PC-9 (cell line): ENCODE data around the gene XXYLT1. TPM values are rescaled to one million over a fixed set of nuclear protein-coding genes. Genes with fewer than 3 reads are reported as not detected.

Experiments used
- BruUV-seq: library from RNA; stranded (reverse); fragments of 400-500 nt; replicated peaks from 2 replicates; lab custom pipeline; 2021; lab: Mats Ljungman, UMichigan
- CTCF ChIA-PET: fragments of 300-600 bp; sonication (Branson Sonifier 250); formaldehyde crosslinking; loops from one replicate; lab custom pipeline; 2022; ENCODE audit warnings: antibody characterized with exemption; lab: Charles Lee
- POLR2A ChIA-PET: fragments of 300-600 bp; sonication (Branson Sonifier 250); formaldehyde crosslinking; loops from one replicate; lab custom pipeline; 2022; ENCODE audit warnings: antibody characterized with exemption; ENCODE audit not compliant: unreplicated experiment; lab: Charles Lee
- DNase-seq, 2 experiments: peaks; one replicate each; pipeline versions ENCODE4 v3.0.0 to v3.0.0-alpha.2; 2015 to 2022; ENCODE audit warnings: mixed read lengths in 1 of 2
- H2AFZ ChIP-seq: fragments of 200-600 bp; sonication (generic); 2 replicates; pipeline ENCODE4 v1.8.1; 2017; ENCODE audit warnings: antibody characterized with exemption
- H3F3A ChIP-seq: fragments of 200-600 bp; sonication (generic); 2 replicates; pipeline ENCODE4 v1.8.1; 2017; ENCODE audit warnings: antibody characterized with exemption, mild to moderate bottlenecking, low read depth; ENCODE audit not compliant: insufficient read depth
- H3K27ac ChIP-seq: fragments of 200-600 bp; sonication (generic); 2 replicates; pipeline ENCODE4 v1.6.1; 2016; ENCODE audit warnings: mixed run types
- H3K27me3 ChIP-seq: fragments of 200-600 bp; sonication (generic); 2 replicates; pipeline ENCODE4 v1.6.1; 2016; ENCODE audit warnings: low read depth, mixed run types; ENCODE audit not compliant: insufficient read depth
- H3K36me3 ChIP-seq: fragments of 200-600 bp; sonication (generic); 2 replicates; pipeline ENCODE4 v1.6.1; 2016; ENCODE audit warnings: low read depth, mixed run types
- H3K4me1 ChIP-seq: fragments of 200-600 bp; sonication (generic); replicated peaks from 2 replicates; pipeline ENCODE4 v1.6.1; 2016; ENCODE audit warnings: mixed run types; ENCODE audit not compliant: insufficient read depth
- H3K4me2 ChIP-seq: fragments of 200-600 bp; sonication (generic); 2 replicates; pipeline ENCODE4 v1.6.1; 2017; ENCODE audit warnings: mixed run types
- H3K4me3 ChIP-seq: fragments of 200-600 bp; sonication (generic); 2 replicates; pipeline ENCODE4 v1.6.1; 2016; ENCODE audit warnings: mixed run types
- H3K79me2 ChIP-seq: fragments of 200-600 bp; sonication (generic); 2 replicates; pipeline ENCODE4 v1.6.1; 2017; ENCODE audit warnings: low read depth, mixed run types
- H3K9me2 ChIP-seq: fragments of 200-600 bp; sonication (generic); 2 replicates; pipeline ENCODE4 v1.8.1; 2017; ENCODE audit warnings: mild to moderate bottlenecking; ENCODE audit not compliant: insufficient read depth
- H3K9me3 ChIP-seq: fragments of 200-600 bp; sonication (generic); 2 replicates; pipeline ENCODE4 v1.8.1; 2016; ENCODE audit warnings: low read depth; ENCODE audit not compliant: insufficient read depth
- H4K20me1 ChIP-seq: fragments of 200-600 bp; sonication (generic); 2 replicates; pipeline ENCODE4 v1.8.1; 2017; ENCODE audit not compliant: insufficient read depth
- EZH2 ChIP-seq: fragments of 200-600 bp; sonication (generic); IDR thresholded peaks from 2 replicates; pipeline ENCODE4 v1.8.0; 2017; ENCODE audit warnings: antibody characterized with exemption, low read depth
- intact Hi-C: fragments of 100-400 bp; cut with micrococcal nuclease; formaldehyde crosslinking; loops from one replicate; pipeline ENCODE4 v1.10.0; 2022; ENCODE audit not compliant: unreplicated experiment
- total RNA-seq: library from RNA; stranded (reverse); gene quantifications from 2 replicates; pipeline ENCODE4 v1.2.3, GENCODE V29; 2021
- TF ChIP-seq, protein P1 (sequence below): fragments of 200-600 bp; sonication (generic); conservative IDR thresholded peaks from 2 replicates; pipeline ENCODE4 v1.6.1; 2017; ENCODE audit warnings: mixed run types, antibody characterized with exemption, mild to moderate bottlenecking, moderate library complexity

Gene XXYLT1
- total RNA-seq, 1 experiment from 2014 or later, result 13.3 TPM

DNA sequence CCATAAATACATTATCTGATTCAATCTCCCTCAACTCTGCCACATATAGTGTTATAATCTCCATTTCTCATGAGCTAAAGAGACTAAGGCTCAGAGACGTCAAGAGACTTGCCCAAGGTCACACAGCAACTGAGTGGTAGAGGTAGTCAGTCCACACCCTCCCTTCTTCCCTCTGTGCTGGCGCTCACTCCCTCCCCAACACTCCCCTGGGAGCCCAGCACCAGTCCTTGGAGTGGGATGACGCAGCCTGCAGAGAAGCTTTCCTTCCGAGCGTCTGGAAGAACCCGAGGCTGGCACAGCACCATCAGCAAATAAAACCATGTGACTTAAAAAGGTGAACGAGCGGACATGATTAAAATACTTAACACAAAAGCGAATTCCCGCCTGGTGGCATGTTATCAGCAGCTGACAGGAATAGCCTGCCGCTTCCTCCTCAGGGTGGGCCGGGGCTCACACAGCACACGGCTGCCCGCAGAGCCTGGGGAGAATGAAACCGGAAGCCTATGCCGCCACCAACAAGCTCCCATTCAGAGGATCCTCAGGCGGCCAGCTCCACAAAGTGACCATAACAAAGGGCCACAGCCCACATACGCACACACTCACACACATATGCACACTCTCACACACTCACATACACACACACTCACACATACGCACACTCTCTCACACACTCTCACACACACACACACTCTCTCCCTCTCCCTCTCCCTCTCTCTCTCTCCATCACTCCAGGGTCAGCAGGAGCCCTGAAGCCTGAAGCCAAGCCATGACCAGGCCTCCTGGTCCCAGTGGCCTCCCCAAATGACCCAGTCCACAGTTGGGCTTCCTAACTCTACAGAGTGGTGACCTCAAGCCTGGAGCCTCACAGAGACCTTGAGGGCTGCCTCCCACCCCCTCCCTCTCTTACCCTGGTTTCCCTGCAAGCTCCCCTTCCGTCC, 120.5 kb downstream of the XXYLT1 start:
- no peak overlapping the region for H3K27ac ChIP-seq

DNA sequence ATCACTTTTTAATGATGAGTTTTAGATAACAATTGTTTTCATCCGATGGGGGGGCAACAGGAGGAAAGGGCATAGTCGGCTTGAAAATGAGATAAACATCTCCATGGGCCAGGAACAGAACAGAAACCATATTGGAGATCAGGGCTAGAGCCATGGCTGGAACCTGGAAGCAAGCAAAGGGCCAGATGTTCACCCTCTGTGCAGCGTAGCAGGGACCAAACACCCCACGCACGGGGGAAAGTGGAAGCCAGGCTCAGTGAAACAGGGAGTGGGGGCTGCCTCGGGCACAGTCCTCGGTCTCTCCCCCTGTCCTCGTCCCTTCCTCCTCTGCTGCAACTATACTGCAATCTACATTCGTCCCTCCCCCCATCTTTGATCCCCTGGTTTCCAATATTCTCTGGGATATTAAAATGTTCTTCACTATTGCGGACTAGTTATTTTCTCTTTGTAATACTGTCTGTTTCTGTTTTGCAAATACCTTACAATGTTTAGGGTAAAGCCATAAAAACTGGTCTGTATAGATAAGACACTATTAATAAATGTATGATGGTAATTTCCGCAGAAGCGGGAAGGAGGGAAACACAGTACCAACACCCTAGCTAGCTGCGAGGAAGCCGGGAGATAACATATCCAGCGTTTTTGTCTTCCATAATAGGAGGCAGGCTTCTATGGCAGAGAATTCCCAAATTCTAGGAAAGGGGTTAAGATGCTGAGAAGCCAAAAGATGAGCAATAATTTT, 121.5 kb downstream of the XXYLT1 start:
- Histone ChIP-seq H3F3A (no peaks in the 10 kb centered on the region), H3K27ac (no peak overlapping the region), H2AFZ (no peak overlapping the region), H3K9me2 (no peaks in the 10 kb centered on the region), H4K20me1 (no peaks in the 10 kb centered on the region), H3K9me3 (no peaks in the 10 kb centered on the region), H3K4me2 (no peak overlapping the region), H3K79me2 (no peaks in the 10 kb centered on the region), H3K27me3 (no peaks in the 10 kb centered on the region), H3K4me1 (peaks cover 5% of the 10 kb centered on the region), H3K4me3 (no peak overlapping the region), H3K36me3 (no peaks in the 10 kb centered on the region)
- intact Hi-C loops, result loop anchor here (10.0 kb wide), 1 partner anchor 105 kb away; no protein-coding TSS in a partner anchor
- TF ChIP-seq, protein P1, sequence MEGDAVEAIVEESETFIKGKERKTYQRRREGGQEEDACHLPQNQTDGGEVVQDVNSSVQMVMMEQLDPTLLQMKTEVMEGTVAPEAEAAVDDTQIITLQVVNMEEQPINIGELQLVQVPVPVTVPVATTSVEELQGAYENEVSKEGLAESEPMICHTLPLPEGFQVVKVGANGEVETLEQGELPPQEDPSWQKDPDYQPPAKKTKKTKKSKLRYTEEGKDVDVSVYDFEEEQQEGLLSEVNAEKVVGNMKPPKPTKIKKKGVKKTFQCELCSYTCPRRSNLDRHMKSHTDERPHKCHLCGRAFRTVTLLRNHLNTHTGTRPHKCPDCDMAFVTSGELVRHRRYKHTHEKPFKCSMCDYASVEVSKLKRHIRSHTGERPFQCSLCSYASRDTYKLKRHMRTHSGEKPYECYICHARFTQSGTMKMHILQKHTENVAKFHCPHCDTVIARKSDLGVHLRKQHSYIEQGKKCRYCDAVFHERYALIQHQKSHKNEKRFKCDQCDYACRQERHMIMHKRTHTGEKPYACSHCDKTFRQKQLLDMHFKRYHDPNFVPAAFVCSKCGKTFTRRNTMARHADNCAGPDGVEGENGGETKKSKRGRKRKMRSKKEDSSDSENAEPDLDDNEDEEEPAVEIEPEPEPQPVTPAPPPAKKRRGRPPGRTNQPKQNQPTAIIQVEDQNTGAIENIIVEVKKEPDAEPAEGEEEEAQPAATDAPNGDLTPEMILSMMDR, result no peak
- no peak for TF ChIP-seq EZH2
- BruUV-seq, result no TSS peak
- ChIA-PET CTCF (no interaction called here), POLR2A (interaction anchor here (0.6 kb wide), 1 partner anchor 23 kb away, joined by 9 read pairs; no protein-coding TSS in a partner anchor)
- DNase-seq, result no peak

More for the DNA sequence above, 120.5 kb downstream of the XXYLT1 start:
- Histone ChIP-seq H3K4me3 (no peak overlapping the region), H3K4me2 (no peak overlapping the region), H3K79me2 (no peaks in the 10 kb centered on the region), H3K9me2 (no peaks in the 10 kb centered on the region), H3K27me3 (no peaks in the 10 kb centered on the region), H3F3A (no peaks in the 10 kb centered on the region), H2AFZ (no peak overlapping the region), H4K20me1 (no peaks in the 10 kb centered on the region), H3K9me3 (no peaks in the 10 kb centered on the region), H3K36me3 (no peaks in the 10 kb centered on the region), H3K4me1 (peaks cover 5% of the 10 kb centered on the region)
- ChIA-PET POLR2A (interaction anchor here (0.6 kb wide), 1 partner anchor 10 kb away, joined by 4 read pairs; no protein-coding TSS in a partner anchor), CTCF (interaction anchor here (0.5 kb wide), 1 partner anchor 32 kb away, joined by 13 read pairs; no protein-coding TSS in a partner anchor)
- peak in 1 of 2 experiments; percentile 48 for DNase-seq
- intact Hi-C loops, result loop anchor here (10.0 kb wide), 1 partner anchor 104 kb away; no protein-coding TSS in a partner anchor
- TF ChIP-seq EZH2, result no peak
- TF ChIP-seq, protein P1, result no peak
- BruUV-seq, result no TSS peak

DNA sequence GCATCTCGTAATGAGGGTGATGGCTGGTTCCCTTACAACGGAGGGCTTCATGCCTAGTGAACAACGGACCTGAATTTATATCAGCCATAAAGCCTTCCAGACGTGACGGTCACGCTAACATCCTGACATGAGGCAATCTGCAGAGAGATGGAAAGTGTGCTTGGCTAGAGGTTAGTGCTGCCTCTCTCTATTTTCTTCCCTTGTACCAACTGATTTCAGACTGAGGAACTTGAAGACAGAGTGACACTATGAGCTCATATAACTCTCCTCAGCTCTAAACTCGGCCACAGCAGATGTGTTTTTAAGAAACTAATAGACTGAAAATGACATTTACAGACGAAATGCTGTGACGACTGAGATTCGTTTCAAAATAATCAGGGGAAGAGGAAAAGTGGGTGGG, 122.4 kb downstream of the XXYLT1 start:
- Histone ChIP-seq H3K9me2 (no peaks in the 10 kb centered on the region), H3K27ac (no peak overlapping the region), H4K20me1 (no peaks in the 10 kb centered on the region), H3K4me3 (no peak overlapping the region), H3K36me3 (no peaks in the 10 kb centered on the region), H2AFZ (no peak overlapping the region), H3K27me3 (no peaks in the 10 kb centered on the region), H3K4me1 (peaks cover 5% of the 10 kb centered on the region), H3F3A (no peaks in the 10 kb centered on the region), H3K4me2 (no peak overlapping the region), H3K9me3 (no peaks in the 10 kb centered on the region), H3K79me2 (no peaks in the 10 kb centered on the region)
- CTCF ChIA-PET, result no interaction called here
- POLR2A ChIA-PET, result interaction anchor here (0.6 kb wide), 1 partner anchor 24 kb away, joined by 9 read pairs; no protein-coding TSS in a partner anchor
- no peak for DNase-seq
- intact Hi-C loops, result no loop called here
- no peak for TF ChIP-seq EZH2
- TF ChIP-seq, protein P1, result no peak
- BruUV-seq, result no TSS peak
